Subcutaneous adipose tissue (tissue), 4 donors: ENCODE measurements around the gene C20orf204. TPM values are rescaled to one million over a fixed set of nuclear protein-coding genes. Genes with fewer than 3 reads are reported as not detected.

Experiments used
- CTCF ChIP-seq: fragments of 450-650 bp; IDR thresholded peaks from one replicate; pipeline ENCODE4 v1.5.1; 2016; ENCODE audit warnings: low read depth, mild to moderate bottlenecking, control low read depth, antibody characterized with exemption, moderate library complexity
- total RNA-seq, 4 donors: library from RNA; depleted of rRNA; stranded (reverse); fragments of >200 nt; gene quantifications; one replicate each; pipeline ENCODE4 v1.1.0, GENCODE V29; 2016

C20orf204 gene
- total RNA-seq, 4 donors from 2014 or later = 0.17 to 4.0 (median 1.1) TPM

- no peak for TF ChIP-seq CTCF
Observed at GRCh38 chr20:64077876-64078551, 42.0 kb downstream of the C20orf204 start.

GRCh38 chr20:64078934-64079272, 42.9 kb downstream of the C20orf204 start:
- TF ChIP-seq CTCF = no peak

- TF ChIP-seq CTCF = no peak
Observed at GRCh38 chr20:64079273-64080012, 43.5 kb downstream of the C20orf204 start, which contains the start of gene RGS19. Gene RGS19 (minus strand): TSS chr20:64079518. CDS start chr20:64076886, 2,632 bp downstream.

- no peak for TF ChIP-seq CTCF
Observed at GRCh38 chr20:64080013-64080812, 44.2 kb downstream of the C20orf204 start, which contains the start of gene OPRL1. Gene OPRL1 (plus strand): TSS chr20:64080082. CDS start chr20:64092721, 12,639 bp downstream.

GRCh38 chr20:64080813-64081623, 45.0 kb downstream of the C20orf204 start:
- no peak for TF ChIP-seq CTCF

GRCh38 chr20:64081624-64081964, 45.6 kb downstream of the C20orf204 start:
- no peak for TF ChIP-seq CTCF
